GM21360 (cell line): ENCODE data around the gene AHCYL2.
"Not testable (repeated sequence)": the region's sequence is repeated elsewhere in the genome, so short reads cannot be mapped to it uniquely, and the experiment has no call there.

Experiments
- ATAC-seq: cut with Tn5 transposase; IDR thresholded peaks from one replicate; pipeline ENCODE4 v1.9.1; 2021; ENCODE audit warnings: mild to moderate bottlenecking, moderate library complexity; ENCODE audit not compliant: unreplicated experiment

AHCYL2 gene

DNA sequence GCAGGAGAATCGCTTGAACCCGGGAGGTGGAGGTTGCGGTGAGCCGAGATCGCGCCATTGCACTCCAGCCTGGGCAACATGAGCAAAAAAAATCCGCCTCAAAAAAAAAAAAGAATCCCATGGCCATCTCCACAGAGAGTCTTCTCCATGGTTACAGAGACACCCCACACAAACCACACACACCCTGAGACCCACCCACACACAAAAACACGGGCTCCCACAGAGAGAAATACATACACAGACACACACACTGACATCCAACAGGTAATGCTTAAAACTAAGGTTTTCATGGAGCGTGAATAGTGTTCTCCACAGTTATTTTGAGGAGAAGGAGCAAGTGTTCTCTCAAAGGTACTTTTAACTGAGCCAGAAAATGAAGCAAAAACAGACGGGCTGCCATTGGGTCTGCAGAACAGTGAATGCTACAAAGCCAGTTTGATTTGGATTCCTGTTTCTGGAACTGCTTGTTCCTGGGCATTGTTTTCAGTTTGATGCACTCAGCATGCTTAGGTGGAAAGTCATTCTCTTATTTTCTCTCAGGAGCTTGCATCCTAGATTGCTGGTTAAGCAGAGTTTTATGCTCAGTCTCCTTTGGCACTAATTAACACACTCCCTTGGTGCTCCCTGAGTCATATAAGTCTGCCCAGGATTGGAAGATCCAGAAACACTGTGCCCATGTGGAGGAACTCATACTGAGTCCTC, 15.4 kb downstream of the AHCYL2 start:
- ATAC-seq, result no peak

DNA sequence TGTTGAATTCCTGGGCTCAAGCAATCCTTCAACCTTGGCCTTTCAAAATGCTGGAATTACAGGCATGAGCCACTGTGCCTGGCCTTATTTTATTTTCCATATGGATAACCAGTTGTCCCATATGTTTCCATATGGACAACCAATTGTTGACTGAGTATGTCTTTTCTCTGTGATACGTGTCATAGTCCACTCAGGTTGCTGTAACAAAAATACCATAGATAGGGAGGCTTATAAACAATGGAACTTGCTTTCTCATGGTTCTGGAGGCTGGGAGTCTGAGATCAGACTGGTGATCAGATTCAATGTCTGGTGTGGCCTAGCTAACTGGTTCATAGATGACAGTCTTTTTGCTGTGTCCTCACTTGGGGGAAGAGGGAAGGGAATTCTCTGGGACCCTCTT, 19.4 kb downstream of the AHCYL2 start:
- ATAC-seq, result no peak

DNA sequence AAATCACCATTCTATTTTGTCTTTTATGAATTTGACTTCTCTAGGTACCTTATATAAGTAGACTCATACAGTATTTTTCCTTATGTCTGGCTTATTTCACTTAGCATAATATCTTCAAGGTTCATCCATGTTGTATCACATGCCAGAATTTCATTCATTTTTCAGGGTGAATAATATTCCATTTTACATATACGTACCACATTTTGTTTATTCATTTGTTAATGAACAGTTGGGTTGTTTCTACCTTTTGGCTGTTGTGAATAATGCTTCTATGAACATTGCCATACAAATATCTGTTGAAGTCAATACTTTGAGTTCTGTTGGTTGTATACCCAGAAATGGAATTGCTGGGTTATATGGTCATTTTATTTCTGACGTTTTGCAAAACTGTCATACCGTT, 20.7 kb downstream of the AHCYL2 start:
- no peak for ATAC-seq

DNA sequence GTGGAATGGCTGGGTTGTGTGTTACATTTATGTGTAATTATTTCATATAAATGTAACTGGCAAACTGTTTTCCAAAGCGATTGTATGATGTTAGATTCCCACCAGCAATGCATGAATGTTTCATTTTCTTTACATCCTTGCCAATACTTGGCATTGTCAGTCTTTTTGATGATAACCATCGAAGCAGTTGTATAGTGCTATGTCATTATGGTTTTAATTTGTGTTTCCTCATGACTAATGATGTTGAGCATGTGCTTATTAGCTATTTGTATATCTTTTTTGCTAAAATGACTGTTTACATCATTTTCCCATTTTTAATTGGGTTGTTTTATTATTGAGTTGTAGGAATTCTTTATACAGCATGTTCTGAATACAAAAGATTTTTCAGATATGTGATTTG, 22.3 kb downstream of the AHCYL2 start:
- no peak for ATAC-seq

DNA sequence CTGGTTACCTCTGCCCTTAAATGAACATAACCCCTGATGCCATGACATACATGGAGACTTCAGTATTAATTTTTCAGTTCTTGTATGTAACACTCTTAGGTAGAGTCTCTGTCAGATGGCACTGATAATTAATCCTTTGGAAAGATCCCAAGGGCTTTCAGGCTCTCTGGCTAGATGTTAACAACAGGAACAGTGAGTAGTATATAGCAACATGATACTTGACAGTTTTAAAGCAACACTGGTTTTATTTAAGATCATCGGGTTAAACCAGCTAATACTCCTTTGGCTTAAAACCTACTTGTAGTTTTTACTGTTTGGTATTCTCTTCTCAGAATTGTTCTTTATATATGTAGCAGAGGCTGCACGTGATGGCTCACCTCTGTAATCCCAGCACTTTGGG, 27.3 kb downstream of the AHCYL2 start:
- ATAC-seq, result no peak

DNA sequence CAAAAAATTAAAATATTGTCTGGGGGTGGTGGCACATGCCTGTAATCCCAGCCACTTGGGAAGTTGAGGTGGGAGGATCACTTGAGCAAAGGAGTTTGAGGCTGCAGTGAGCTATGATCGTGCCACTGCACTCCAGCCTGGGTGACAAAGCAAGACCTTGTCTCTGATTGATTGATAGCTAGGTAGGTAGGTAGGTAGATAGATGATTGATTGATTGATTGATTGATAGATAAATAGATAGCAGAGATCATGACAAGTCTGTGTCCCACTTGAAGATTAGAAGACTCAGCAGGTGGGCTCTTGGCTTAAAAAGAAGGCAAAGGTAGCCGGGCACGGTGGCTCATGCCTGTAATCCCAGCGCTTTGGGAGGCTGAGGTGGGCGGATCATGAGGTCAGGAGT, 27.8 kb downstream of the AHCYL2 start:
- not testable (repeated sequence) for ATAC-seq

DNA sequence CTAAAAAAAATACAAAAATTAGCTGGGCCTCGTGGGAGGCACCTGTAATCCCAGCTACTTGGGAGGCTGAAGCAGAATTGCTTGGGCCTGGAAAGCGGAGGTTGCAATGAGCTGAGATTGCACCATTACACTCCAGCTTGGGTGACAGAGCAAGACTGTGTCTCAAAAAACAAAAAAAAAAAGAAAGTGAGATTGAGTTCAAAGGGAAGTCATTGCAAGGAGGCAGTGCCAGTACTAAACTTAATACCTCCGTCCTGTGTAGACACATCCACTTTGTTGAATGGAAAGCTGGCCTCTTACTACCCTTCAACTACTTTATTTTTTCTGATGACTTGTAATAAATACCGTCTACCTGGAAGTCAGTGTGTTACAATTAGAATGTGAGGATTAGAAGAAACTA, 31.0 kb downstream of the AHCYL2 start:
- ATAC-seq, result no peak

DNA sequence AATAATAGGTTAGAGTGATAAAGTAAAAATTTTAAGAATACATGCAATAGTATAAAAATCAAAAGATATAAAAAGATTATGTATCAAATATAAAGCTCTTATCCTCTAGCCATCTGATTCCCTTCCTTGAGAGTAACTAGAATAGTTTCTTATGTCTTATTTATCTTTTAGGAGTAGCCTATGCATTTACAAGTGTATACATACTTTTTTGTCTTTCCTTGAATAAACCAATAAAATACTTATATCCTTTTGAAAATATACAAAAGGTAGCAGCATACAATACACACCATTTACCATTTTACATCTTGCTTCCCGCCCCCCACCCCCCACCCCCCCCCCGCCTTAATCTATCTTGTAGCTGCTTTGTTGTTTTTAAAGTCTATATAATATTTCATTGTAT, 31.4 kb downstream of the AHCYL2 start:
- no peak for ATAC-seq

DNA sequence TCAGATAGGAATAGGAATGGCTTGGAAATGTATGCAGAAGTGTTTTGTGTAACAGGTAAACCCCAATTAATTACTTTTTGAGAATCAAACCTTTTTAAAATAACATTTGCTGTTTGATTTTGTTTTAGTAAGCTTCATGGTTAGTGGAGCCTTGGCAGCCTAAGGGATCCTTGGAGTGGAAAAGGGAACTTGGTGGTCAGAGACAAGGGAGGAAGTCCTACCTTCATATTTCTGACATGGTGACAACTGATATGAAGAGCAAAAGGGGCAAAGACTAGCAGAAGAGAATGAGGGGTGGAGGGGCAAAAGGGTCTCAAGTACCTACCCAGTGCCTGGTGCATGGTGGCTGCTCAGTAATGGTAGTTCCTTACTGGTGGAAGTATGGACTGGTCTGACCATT, 32.3 kb downstream of the AHCYL2 start:
- no peak for ATAC-seq

DNA sequence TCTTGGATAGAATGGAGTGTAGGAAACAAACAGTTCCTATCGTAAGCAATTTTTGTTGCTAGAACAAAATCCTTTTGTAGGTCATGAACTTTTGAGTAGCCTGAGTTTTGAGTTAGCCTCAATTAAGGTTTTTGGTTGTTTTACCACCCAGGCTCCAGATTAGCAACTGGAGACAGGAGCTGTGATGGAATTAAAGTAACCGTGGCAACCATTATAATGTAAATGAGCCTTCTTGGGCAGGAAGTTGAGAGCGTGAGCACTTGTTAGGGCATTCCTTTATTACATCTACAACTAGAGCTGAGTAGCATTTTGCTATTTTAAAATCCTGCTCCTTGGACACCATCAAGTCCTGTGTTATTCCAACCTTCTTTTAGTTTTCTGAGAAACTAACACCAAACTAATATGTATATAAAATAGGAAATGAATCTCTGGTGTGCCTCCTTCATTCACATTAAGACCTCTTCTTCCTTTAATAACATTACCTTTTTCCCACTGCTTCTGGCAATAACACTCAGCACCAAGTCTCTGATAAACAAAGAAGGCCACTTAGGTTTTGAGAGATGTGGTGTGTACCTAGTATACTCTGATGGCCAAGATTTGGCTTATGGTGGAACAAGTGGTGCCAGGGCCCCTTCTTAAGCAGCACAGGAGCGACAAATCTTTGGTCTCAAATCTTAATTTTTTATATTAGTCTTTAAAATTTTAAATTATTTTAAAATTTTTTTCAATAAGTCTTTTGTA, 34.0 kb downstream of the AHCYL2 start:
- no peak for ATAC-seq

DNA sequence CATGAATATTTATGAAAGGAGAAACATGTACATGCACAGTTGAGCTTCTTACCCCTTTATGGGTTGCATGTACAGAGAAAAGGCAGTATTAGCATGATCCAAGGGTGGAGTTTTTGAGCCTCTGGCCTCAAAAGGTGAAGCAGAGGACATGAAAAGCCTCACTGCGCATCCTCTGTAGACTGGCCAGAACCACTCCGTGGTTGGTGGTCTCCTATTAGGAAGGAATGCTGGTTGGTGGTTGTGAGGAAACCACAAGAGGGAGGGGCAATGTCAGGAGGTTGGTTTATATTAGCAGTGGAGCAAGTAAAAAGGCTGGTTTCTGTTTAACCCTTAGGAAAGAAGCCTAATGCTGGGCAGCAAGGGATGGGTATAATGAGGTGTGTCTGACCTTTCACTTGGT, 37.5 kb downstream of the AHCYL2 start:
- ATAC-seq, result no peak

DNA sequence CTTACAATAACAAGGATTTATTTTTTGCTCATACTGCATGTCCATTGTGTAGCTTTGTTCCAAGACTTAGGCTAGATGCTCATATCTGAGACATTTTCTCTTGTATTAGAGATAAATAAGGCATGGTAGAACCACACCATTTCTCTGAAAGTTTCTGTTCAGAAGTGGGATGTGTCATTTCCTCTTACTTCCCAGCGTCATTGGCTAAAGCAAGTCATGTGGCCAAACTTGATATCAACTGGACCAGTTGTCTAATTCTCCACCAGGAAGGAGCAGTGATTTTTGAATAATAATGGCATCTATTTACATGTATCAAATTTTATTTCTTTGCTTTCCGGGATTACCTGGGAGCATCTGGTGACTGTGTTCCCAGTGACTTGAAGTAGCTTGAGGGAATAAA, 38.3 kb downstream of the AHCYL2 start:
- ATAC-seq, result no peak

DNA sequence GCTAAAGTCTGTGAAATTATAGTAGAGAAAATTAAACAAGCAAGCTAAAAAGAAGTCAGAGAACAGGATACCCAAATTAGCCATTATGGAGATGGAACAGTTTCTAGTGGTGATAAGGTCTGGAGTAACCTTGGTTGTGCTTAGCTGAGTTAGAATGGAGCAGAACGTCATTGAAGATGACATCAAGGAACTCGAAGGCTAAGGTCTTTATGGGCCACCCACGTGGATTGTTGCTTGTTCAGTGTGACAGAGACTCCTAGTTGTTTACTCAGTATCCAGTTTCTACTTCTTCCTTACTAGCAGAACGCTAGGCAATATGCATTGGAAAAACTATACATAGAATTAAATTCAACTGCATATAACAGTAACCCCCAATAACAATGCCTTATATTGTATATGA, 39.7 kb downstream of the AHCYL2 start:
- no peak for ATAC-seq

DNA sequence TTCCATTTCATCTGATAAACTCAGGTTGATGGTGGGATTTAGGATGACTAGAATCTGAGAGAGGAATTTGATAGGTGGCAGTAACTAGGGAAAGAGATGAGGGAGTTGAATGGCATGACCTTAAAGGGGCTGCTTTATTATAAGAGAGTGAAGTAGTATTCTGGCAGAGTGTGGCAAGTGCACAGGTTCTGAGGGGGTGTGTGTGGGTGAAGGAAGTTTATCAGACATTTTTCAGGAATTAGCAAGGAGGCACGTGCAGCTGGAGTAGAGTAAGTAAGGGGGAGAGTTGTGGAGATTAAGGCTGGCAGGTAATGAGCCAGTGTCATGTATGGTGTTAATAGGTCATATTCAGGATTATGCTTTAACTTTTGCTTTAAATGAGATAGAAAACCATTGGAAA, 40.5 kb downstream of the AHCYL2 start:
- ATAC-seq, result no peak

DNA sequence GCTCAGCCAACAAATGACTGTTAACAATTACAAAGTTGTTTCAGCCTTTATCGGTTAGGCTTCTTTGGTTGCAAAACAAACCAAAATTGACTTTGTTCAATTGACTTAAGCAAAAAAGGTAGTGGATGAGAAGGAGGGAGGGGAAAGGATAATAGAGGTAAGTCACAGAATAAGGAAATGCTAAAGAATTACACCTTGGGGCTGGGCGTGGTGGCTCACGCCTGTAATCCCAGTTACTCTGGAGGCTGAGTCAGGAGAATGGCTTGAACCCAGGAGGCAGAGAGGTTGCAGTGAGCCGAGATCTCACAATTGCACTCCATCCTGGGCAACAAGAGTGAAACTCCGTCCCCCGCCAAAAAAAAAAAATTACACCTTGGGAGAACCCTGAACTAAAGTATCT, 41.4 kb downstream of the AHCYL2 start:
- ATAC-seq, result no peak

DNA sequence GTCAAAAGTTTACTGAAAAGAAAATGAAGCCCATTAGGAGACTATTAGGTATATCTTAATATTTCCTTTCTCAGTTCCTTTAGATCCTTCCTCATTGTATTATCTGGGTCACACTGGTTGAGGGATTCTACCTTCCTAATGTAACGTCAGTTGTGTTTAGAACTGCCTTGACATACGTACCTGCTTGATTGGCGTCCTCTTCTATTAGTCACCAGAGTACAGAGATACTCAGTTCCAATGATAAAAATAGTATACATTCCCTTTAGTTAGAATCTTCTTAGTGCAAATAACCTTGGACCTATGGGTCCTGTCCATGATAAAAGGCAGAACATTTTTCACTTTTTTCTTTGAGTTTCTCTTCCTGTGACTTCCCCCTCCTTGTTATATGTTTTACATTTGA, 45.2 kb downstream of the AHCYL2 start:
- no peak for ATAC-seq

DNA sequence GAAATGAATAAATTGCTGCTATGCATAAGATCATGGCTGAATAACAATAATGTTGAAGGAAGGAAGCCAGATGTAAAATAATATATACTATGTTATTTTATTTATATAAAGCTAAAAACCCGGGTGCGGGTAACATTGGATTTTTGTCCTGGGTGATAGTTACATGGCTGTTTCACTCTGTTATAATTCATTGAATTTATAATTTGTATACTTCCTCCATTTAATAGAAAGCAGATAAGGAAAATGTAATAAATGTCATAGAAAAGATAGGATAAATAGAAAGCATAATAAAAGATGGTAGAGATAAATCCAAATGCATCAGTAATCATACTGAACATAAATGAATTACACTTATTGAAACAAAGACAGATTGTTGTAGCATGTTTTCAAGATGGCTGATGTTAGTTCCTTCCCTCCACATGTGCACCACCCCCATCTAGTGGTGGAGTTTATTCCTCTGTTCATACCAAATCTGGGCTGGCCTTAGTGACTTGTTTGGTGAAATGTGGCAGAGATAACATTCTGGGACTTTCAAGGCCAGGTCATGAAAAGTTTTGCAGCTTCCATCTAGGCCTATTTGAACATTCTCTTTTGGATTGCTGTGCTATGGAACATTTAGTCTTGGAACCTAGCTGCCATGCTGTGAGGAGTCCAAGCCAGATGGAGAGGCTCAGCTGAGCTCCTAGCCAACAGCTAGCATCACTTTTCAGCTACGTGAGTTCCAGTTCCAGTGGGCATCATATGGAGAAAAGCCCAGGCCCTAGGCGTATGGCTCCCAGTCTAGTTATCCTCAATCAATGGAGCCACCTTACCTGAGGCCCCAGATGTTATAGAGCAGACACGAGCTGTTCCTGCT, 46.9 kb downstream of the AHCYL2 start:
- ATAC-seq, result no peak

DNA sequence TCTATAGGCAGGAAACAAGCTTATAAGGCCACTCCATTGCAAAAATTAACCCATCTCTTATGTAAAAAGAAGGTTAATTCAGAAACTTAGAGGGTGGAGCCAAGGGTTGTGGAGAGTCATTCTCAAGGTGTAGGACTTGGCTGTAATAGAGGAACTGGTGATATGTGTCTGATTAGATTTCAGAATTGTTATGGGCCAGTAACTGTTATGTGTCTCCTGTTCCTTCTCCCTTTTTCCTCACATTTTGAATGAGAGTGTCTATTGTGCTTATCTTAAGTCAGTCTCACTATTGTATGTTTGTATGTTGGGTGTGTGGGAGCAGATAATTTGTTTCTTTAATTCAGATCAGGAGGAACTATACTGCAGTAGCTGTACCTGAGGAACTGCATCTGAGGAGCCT, 49.1 kb downstream of the AHCYL2 start:
- ATAC-seq, result no peak

DNA sequence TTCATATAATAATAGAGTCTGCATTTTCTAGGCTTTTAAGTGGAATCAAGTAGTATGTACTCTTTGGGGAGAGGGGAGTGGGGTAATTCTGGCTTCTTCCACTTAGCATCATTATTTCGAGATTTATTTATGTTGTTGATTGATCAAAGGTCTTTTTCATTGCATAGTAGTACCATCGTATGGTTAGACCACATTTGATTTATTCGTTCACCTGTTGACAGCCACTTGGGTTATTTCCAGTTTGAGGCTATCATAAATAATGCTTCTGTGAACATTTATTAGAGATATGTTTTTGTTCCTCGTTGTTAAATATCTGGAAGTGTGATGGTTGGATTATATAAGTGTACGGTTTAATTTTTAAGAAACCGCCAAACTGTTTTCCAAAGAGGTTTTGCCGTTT, 52.8 kb downstream of the AHCYL2 start:
- no peak for ATAC-seq

DNA sequence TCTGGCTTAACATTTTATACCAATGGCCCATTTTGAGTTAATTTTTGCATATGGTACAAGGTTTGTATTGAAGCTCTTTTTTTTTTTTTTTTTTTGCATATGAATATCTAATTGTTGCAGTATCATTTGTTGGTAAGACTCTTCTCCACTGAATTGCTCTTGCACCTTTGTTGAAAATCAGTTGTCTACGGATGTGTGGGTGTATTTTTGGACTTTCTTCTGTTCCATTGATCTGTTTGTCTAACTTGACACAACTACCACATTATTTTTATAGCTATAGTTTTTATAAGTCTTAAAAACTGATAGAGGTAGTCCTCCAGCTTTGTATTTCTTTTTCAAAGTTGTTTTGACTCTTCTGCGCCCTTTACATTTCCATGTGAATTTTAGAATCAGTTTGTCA, 53.9 kb downstream of the AHCYL2 start:
- no peak for ATAC-seq

DNA sequence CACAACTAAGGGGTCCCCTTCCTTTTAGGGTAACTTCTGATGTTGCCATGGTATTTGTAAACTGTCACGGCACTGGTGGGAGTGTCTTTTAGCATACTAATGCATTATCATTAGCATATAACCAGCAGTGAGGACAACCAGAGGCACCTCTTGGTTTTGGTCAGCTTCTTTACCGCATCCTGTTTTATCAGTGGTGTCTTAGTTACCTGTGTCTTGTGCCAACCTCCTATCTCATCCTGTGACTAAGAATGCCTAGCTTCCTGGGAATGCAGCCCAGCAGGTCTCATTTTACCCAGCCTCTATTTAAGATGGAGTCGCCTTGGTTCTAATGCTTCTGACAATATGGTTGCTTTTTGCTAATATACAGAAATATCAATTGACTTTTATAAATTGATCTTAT, 54.9 kb downstream of the AHCYL2 start:
- no peak for ATAC-seq

DNA sequence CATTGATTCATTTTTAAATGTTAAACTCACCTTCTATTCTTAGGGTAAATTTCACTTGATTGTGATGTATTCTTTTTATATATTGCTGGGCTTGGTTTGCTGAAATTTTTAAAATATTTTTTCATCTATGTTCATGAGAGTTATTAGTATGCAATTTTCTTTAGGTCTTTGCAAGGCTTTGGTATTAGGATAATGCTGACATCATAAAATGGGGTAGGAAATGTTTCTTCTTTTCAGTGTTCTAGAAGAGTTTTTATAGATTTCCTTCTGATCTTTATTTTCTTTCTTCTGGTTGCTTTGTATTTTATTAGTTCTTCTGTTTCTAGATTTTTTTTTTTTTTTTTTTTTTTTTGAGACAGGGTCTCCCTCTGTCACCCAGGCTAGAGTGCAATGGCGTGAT, 56.3 kb downstream of the AHCYL2 start:
- ATAC-seq, result no peak
